Natural killer cell (primary cell): ENCODE data around the gene RAPGEF2. TPM values are rescaled to one million over a fixed set of nuclear protein-coding genes. Genes with fewer than 3 reads are reported as not detected.

Experiments
- ATAC-seq, 3 donors: fragments of 150-1000 bp in 2 of 3; fragments of 200-7000 bp in 1 of 3; cut with Tn5 transposase; 1 replicate in 1 of 3; 2 replicates in 2 of 3; pipeline ENCODE4 v1.10.0; 2021; ENCODE audit warnings: mild to moderate bottlenecking in 2 of 3, moderate library complexity in 2 of 3
- DNase-seq, 2 donors: peaks; one replicate each; pipeline versions ENCODE4 v3.0.0 to v3.0.0-alpha.2; 2013 to 2021; ENCODE audit warnings: mixed read lengths in 1 of 2
- H3K27ac ChIP-seq: one replicate; pipeline ENCODE4 v1.5.1; 2013; ENCODE audit warnings: mild to moderate bottlenecking, low read length
- H3K27me3 ChIP-seq: one replicate; pipeline ENCODE4 v1.6.1; 2013; ENCODE audit warnings: low read length; ENCODE audit not compliant: control insufficient read depth, insufficient read depth
- H3K36me3 ChIP-seq: one replicate; pipeline ENCODE4 v1.6.1; 2013; ENCODE audit warnings: low read length; ENCODE audit not compliant: control insufficient read depth, insufficient read depth
- H3K4me1 ChIP-seq: one replicate; pipeline ENCODE4 v1.6.1; 2013; ENCODE audit warnings: low read length; ENCODE audit not compliant: control insufficient read depth, insufficient read depth
- H3K4me3 ChIP-seq: one replicate; pipeline ENCODE4 v1.5.1; 2013; ENCODE audit warnings: low read length
- H3K9me3 ChIP-seq: one replicate; pipeline ENCODE4 v1.6.1; 2013; ENCODE audit warnings: low read length; ENCODE audit not compliant: control insufficient read depth, insufficient read depth
- H3K27ac Mint-ChIP-seq, 2 donors: one replicate each; pipeline ENCODE4 v1.8.0; 2022; ENCODE audit warnings: mild to moderate bottlenecking in 2 of 2, mixed read lengths in 2 of 2, moderate library complexity in 1 of 2
- H3K27me3 Mint-ChIP-seq, 2 donors: one replicate each; pipeline ENCODE4 v1.8.0; 2022; ENCODE audit warnings: low read depth in 2 of 2, mixed read lengths in 2 of 2
- H3K36me3 Mint-ChIP-seq: one replicate; pipeline ENCODE4 v1.8.0; 2022; ENCODE audit warnings: mixed read lengths
- H3K4me1 Mint-ChIP-seq, 2 donors: one replicate each; pipeline ENCODE4 v1.8.0; 2022; ENCODE audit warnings: mixed read lengths in 2 of 2
- H3K4me3 Mint-ChIP-seq: one replicate; pipeline ENCODE4 v1.8.0; 2022; ENCODE audit warnings: mild to moderate bottlenecking, moderate library complexity, mixed read lengths
- H3K9me3 Mint-ChIP-seq, 2 donors: one replicate each; pipeline ENCODE4 v1.8.0; 2022; ENCODE audit warnings: mixed read lengths in 2 of 2
- WGBS: methylation state at CpG from one replicate; pipeline ENCODE4 v1.1.7; 2013; ENCODE audit warnings: missing lambda C conversion rate; ENCODE audit not compliant: insufficient coverage; 5-methylcytosine and 5-hydroxymethylcytosine counted together
- intact Hi-C: fragments of 100-400 bp; cut with micrococcal nuclease; formaldehyde crosslinking; loops from one replicate; pipeline ENCODE4 v1.14.2; 2022
- total RNA-seq, 4 donors: library from RNA; stranded (reverse); fragments of 120-200 nt in 1 of 4; gene quantifications; one replicate each; pipeline versions ENCODE4 v1.2.3 to v1.2.4, GENCODE V29; 2013 to 2022
- TF ChIP-seq, protein P1 (sequence below): fragments of 200-600 bp; IDR thresholded peaks from one replicate; pipeline ENCODE4 v1.8.0; 2022; ENCODE audit warnings: antibody characterized with exemption

RAPGEF2 gene
- total RNA-seq, 3 donors from 2014 or later (not counting 1 experiment from before 2014, with no cell fraction given): 21.9 to 55.6 (median 27.6) TPM

DNA sequence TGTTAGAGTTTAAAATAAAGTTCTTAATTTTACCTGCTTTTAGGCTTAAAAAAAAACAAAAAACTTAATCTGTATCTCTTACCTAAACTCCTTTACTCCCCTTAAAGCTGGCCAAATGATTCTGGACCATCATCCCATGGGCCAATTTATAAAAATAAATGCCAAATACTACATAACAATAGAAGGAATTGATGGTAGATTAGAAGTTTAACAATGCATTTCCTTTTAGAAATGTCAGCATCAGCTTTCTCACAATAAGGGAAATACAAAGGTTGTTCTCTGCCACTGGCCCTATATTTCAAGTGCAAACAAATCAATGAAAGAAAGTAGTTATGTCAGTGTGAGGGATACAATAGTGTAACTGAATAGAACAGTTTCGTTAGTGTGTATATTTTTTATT is 5.7 kb upstream of the RAPGEF2 start:
- no peaks in the 10 kb centered on the region for H3K27me3 ChIP-seq
- Mint-ChIP-seq H3K4me3 (no peak overlapping the region), H3K27me3 (peaks cover 8 to 28% of the 10 kb centered on the region in 2 donors), H3K9me3 (no peaks in the 10 kb centered on the region), H3K4me1 (peaks cover 7 to 8% of the 10 kb centered on the region in 2 donors), H3K27ac (no peak overlapping the region), H3K36me3 (no peaks in the 10 kb centered on the region)
- TF ChIP-seq, protein P1, sequence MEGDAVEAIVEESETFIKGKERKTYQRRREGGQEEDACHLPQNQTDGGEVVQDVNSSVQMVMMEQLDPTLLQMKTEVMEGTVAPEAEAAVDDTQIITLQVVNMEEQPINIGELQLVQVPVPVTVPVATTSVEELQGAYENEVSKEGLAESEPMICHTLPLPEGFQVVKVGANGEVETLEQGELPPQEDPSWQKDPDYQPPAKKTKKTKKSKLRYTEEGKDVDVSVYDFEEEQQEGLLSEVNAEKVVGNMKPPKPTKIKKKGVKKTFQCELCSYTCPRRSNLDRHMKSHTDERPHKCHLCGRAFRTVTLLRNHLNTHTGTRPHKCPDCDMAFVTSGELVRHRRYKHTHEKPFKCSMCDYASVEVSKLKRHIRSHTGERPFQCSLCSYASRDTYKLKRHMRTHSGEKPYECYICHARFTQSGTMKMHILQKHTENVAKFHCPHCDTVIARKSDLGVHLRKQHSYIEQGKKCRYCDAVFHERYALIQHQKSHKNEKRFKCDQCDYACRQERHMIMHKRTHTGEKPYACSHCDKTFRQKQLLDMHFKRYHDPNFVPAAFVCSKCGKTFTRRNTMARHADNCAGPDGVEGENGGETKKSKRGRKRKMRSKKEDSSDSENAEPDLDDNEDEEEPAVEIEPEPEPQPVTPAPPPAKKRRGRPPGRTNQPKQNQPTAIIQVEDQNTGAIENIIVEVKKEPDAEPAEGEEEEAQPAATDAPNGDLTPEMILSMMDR: no peak
- intact Hi-C loops: no loop called here
- peaks cover 3% of the 10 kb centered on the region for H3K4me1 ChIP-seq
- WGBS: no CpG with 5 or more reads among the region's 1 CpG
- H3K9me3 ChIP-seq: no peaks in the 10 kb centered on the region
- H3K36me3 ChIP-seq: no peaks in the 10 kb centered on the region
- H3K27ac ChIP-seq: no peak overlapping the region
- DNase-seq (no peak), ATAC-seq (no peak)
- no peak overlapping the region for H3K4me3 ChIP-seq

DNA sequence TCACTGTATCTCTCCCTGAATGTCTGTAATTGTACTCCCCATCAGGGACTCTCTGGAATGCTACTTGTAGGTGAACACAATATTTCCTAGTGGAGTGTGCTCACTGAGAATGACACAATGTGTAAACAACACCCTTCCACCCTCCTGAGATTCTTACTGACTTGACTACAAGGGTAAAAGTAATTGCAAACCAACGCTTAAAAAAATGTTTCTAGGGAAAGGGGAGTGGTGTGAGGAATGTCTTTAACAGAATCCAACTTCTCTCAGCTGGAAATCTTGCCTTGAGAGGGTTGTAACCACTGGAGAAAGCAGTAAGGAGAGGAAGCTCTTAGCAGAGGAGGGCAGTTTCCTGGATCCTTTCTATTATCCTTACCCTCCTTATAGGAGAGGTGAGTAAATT is 5.1 kb upstream of the RAPGEF2 start:
- TF ChIP-seq, protein P1: no peak
- Mint-ChIP-seq H3K27ac (no peak overlapping the region), H3K27me3 (peaks cover 8 to 28% of the 10 kb centered on the region in 2 donors), H3K36me3 (no peaks in the 10 kb centered on the region), H3K9me3 (no peaks in the 10 kb centered on the region), H3K4me1 (peaks cover 9 to 11% of the 10 kb centered on the region in 2 donors), H3K4me3 (no peak overlapping the region)
- Histone ChIP-seq H3K4me3 (no peak overlapping the region), H3K27ac (no peak overlapping the region), H3K36me3 (no peaks in the 10 kb centered on the region), H3K27me3 (no peaks in the 10 kb centered on the region), H3K9me3 (no peaks in the 10 kb centered on the region), H3K4me1 (peaks cover 7% of the 10 kb centered on the region)
- intact Hi-C loops: no loop called here
- ATAC-seq: no peak
- no CpG with 5 or more reads among the region's 1 CpG for WGBS
- DNase-seq: no peak

DNA sequence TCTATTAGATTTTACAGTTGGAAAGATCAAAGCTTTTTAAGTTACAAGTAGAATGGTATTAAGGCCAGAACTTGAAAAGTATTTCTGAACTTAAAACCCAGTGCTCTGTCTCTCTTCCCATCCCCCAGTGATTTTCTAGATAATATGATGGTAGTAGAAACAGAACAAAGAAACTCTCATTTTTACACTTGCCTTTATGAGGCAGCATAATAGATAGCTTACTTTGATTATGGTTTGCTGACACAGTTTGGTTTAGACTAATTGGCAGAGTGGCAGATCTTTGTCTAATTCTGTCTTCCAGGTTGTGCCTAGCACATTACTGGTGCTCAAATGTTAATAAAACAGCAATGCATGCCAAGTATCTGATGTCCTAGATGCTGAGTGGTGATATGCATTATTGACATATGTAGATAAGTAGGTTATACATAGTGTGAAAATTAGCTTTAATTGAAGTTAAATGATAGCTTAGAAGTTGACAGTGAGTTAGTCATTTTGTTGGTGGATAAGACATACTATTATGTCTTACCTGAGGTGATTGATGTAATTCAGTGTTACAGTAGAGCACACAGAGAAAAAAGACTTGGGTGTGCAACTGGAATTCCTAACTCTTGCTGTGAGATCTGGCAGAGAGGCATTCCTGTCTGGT is 4.3 kb upstream of the RAPGEF2 start:
- Mint-ChIP-seq H3K27me3 (peaks cover 8 to 28% of the 10 kb centered on the region in 2 donors), H3K36me3 (no peaks in the 10 kb centered on the region), H3K27ac (no peak overlapping the region), H3K9me3 (no peaks in the 10 kb centered on the region), H3K4me3 (no peak overlapping the region), H3K4me1 (peaks cover 9 to 11% of the 10 kb centered on the region in 2 donors)
- Histone ChIP-seq H3K4me1 (peaks cover 7% of the 10 kb centered on the region), H3K4me3 (no peak overlapping the region), H3K36me3 (no peaks in the 10 kb centered on the region), H3K27ac (no peak overlapping the region), H3K27me3 (no peaks in the 10 kb centered on the region), H3K9me3 (no peaks in the 10 kb centered on the region)
- TF ChIP-seq, protein P1: no peak
- intact Hi-C loops: no loop called here
- ATAC-seq (no peak), DNase-seq (no peak)
